ENCODE data around the gene ANKRD33B. TPM values are rescaled to one million over a fixed set of nuclear protein-coding genes. Genes with fewer than 3 reads are reported as not detected.

ANKRD33B gene
- polyA plus RNA-seq, 1 donor (not counting 4 experiments of a cell fraction or from before 2014, with no cell fraction given), result 1.9 TPM

DNA sequence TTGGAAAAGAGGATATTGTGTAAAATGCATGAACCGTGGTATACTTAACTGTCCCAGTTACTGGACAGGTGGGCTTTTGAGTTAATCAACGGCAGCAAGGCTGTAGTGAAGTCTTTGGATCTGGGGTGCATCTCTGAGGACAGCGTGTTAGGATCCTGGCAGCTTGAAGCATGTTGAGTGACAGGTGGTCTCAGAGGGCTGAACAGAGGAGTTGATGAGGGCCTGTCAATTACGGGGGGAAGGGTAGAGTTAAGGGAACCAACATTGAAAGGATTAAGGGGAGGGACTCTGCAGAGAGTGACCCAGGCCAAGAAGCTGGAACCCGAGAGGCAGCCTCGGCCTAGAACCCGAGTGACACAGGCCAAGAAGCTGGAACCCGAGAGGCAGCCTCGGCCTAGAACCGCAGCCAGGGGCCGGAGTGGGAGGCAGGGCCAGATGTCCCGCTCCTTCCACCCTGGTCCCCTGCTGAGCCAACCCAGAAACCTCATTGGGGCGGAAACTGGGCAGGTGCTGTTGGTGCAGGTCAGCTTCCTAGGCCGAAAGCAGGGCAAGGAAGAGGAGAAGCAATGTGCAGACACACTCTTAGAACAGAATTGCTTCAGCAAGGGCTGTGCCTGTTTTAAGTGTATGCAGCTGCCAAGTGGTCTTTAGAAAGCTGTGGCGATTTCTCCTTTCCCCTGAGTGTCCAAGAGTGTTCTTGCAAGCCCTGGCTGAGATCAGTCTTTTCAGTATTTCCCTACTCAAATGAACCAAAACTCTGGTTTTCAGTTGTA, 62.0 kb downstream of the ANKRD33B start:
- no peak overlapping the region for H3K27ac ChIP-seq (ENCODE audit: control insufficient read depth, insufficient read depth, low read length)
- dilution Hi-C loops (cut with MboI; ENCODE audit: extremely low pct_ligation_motif_present, low sequenced_read_pairs), result no loop called here
- no peak for FAIRE-seq

DNA sequence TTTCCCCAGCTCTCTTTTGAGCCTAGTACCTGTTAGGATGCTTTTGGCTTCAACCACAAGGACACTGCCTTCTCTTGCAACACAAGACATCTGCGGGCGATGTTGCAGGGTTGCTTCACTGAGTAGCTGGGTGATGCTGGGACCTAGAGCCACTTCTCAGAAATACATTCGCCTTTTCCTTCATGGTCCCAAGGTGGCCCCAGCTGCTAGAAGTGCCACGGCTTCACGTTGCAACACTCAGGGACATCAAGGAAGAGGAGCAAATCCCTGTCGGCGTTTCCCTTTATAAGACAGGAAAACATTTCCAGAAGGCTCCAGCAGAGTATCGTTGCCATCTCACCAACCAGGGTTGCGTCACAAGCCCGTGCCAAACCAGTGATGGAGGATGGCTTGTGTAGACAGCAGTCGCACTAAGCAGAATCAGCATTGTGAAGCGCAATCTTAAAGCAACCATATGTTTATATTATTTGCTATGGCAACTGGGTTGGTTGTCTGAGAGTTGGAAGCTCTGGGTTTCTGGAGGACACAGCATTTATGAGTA, 62.7 kb downstream of the ANKRD33B start:
- DNase-seq (ENCODE audit: low read depth, low spot score) (no peak), FAIRE-seq (no peak)
- Histone ChIP-seq H2AFZ (ENCODE audit: control insufficient read depth, low read length) (no peak overlapping the region), H3K9ac (ENCODE audit: control insufficient read depth, extremely low read depth, insufficient read depth, low read length) (no peak overlapping the region), H3K9me1 (ENCODE audit: control insufficient read depth, extremely low read depth, insufficient read depth, low read length) (no peaks in the 10 kb centered on the region), H3K4me2 (ENCODE audit: control insufficient read depth, extremely low read depth, insufficient read depth, low read depth, low read length) (no peak overlapping the region), H4K20me1 (ENCODE audit: control insufficient read depth, extremely low read depth, insufficient read depth, low read length) (no peaks in the 10 kb centered on the region), H3K36me3 (ENCODE audit: control insufficient read depth in 2 of 2, extremely low read depth in 1 of 2, insufficient read depth in 2 of 2, low read length in 2 of 2) (no peaks in the 10 kb centered on the region), H3K4me1 (ENCODE audit: control insufficient read depth, extremely low read depth, insufficient read depth, low read length) (peaks cover 9% of the 10 kb centered on the region), H3K27ac (ENCODE audit: control insufficient read depth, insufficient read depth, low read length) (no peak overlapping the region), H3K9me3 (ENCODE audit: control insufficient read depth, low read depth, low read length) (peaks cover 7% of the 10 kb centered on the region), H3K79me2 (ENCODE audit: control insufficient read depth, insufficient read depth, low read length) (no peaks in the 10 kb centered on the region), H3K27me3 (ENCODE audit: control insufficient read depth, extremely low read depth, insufficient read depth, low read length) (no peaks in the 10 kb centered on the region), H3K4me3 (ENCODE audit: control insufficient read depth in 2 of 3, extremely low read depth in 1 of 3, insufficient read depth in 2 of 3, low read depth in 1 of 3, low read length in 3 of 3) (no peak overlapping the region)
- dilution Hi-C loops (cut with MboI; ENCODE audit: extremely low pct_ligation_motif_present, low sequenced_read_pairs), result no loop called here
- TF ChIP-seq, protein P1, sequence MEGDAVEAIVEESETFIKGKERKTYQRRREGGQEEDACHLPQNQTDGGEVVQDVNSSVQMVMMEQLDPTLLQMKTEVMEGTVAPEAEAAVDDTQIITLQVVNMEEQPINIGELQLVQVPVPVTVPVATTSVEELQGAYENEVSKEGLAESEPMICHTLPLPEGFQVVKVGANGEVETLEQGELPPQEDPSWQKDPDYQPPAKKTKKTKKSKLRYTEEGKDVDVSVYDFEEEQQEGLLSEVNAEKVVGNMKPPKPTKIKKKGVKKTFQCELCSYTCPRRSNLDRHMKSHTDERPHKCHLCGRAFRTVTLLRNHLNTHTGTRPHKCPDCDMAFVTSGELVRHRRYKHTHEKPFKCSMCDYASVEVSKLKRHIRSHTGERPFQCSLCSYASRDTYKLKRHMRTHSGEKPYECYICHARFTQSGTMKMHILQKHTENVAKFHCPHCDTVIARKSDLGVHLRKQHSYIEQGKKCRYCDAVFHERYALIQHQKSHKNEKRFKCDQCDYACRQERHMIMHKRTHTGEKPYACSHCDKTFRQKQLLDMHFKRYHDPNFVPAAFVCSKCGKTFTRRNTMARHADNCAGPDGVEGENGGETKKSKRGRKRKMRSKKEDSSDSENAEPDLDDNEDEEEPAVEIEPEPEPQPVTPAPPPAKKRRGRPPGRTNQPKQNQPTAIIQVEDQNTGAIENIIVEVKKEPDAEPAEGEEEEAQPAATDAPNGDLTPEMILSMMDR (optimal IDR thresholded peaks at IDR 0.05 in 1 of 3, IDR thresholded peaks at IDR 0.05 in 1 of 3, conservative IDR thresholded peaks at IDR 0.05 in 1 of 3; ENCODE audit: extremely low read depth in 1 of 3, insufficient read depth in 2 of 3, low read length in 3 of 3), result no peak
- TF ChIP-seq EZH2 (IDR thresholded peaks at IDR 0.05; ENCODE audit: low read length), result no peak

More for the DNA sequence above, 62.0 kb downstream of the ANKRD33B start:
- Histone ChIP-seq H3K36me3 (ENCODE audit: control insufficient read depth in 2 of 2, extremely low read depth in 1 of 2, insufficient read depth in 2 of 2, low read length in 2 of 2) (no peaks in the 10 kb centered on the region), H3K4me1 (ENCODE audit: control insufficient read depth, extremely low read depth, insufficient read depth, low read length) (peaks cover 9% of the 10 kb centered on the region), H3K27me3 (ENCODE audit: control insufficient read depth, extremely low read depth, insufficient read depth, low read length) (no peaks in the 10 kb centered on the region), H3K4me3 (ENCODE audit: control insufficient read depth in 2 of 3, extremely low read depth in 1 of 3, insufficient read depth in 2 of 3, low read depth in 1 of 3, low read length in 3 of 3) (no peak overlapping the region), H3K9ac (ENCODE audit: control insufficient read depth, extremely low read depth, insufficient read depth, low read length) (no peak overlapping the region), H3K9me3 (ENCODE audit: control insufficient read depth, low read depth, low read length) (peaks cover 7% of the 10 kb centered on the region), H2AFZ (ENCODE audit: control insufficient read depth, low read length) (no peak overlapping the region), H3K9me1 (ENCODE audit: control insufficient read depth, extremely low read depth, insufficient read depth, low read length) (no peaks in the 10 kb centered on the region), H3K79me2 (ENCODE audit: control insufficient read depth, insufficient read depth, low read length) (no peaks in the 10 kb centered on the region), H3K4me2 (ENCODE audit: control insufficient read depth, extremely low read depth, insufficient read depth, low read depth, low read length) (no peak overlapping the region), H4K20me1 (ENCODE audit: control insufficient read depth, extremely low read depth, insufficient read depth, low read length) (no peaks in the 10 kb centered on the region)
- no peak for DNase-seq (ENCODE audit: low read depth, low spot score)
- TF ChIP-seq EZH2 (IDR thresholded peaks at IDR 0.05; ENCODE audit: low read length), result no peak
- TF ChIP-seq, protein P1 (optimal IDR thresholded peaks at IDR 0.05 in 1 of 3, IDR thresholded peaks at IDR 0.05 in 1 of 3, conservative IDR thresholded peaks at IDR 0.05 in 1 of 3; ENCODE audit: extremely low read depth in 1 of 3, insufficient read depth in 2 of 3, low read length in 3 of 3), result no peak

Data from keratinocyte (primary cell).